ENCODE measurements around the gene CNGA3.

GRCh38 chr2:98376996-98377395 lies 30.7 kb downstream of the CNGA3 start:
- TF ChIP-seq POLR2A (IDR thresholded peaks at IDR 0.05) (no peak), CTCF (IDR thresholded peaks at IDR 0.05) (no peak)
